Amniotic stem cell (primary cell): ENCODE results near the gene NIM1K.
"Not testable (repeated sequence)": the region's sequence is repeated elsewhere in the genome, so short reads cannot be mapped to it uniquely, and the experiment has no call there.

Source experiments
- DNase-seq: peaks from one replicate; lab custom pipeline; 2025; lab: John Stamatoyannopoulos, UW

The NIM1K gene

GRCh38 chr5:43190755-43191603 lies 1.0 kb upstream of the NIM1K start:
- DNase-seq, result no peak

DNA sequence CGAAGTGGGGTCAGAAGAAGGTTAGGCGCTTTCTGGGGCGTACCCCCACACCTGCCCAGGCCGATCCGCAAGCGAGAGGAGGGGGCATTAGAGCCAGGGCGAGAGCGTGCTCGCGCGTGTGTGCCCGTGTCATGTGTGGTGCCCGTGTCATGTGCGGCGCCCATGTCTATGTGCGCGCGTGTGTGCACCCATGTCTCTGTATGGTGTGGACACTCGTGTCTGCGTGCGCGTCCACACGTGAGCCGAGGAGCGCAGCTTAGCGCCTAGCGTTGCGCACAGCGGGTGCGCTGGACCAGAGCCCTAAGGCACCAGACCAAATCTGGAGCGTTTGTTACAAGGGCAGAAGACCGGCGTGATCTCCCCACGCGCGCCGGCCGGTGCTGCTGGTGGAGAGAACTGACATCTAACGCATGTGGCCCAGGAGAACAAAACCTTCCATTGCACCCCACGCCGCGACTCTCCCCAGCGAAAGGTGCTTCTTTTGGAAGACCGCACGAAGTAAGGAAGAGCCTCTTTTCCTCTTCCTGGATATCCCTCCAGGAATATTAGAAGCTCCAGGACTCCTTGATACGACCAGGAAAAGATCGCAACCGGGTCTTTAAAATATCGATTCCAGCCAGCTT lies 644 bp downstream of the NIM1K start:
- no peak for DNase-seq

DNA sequence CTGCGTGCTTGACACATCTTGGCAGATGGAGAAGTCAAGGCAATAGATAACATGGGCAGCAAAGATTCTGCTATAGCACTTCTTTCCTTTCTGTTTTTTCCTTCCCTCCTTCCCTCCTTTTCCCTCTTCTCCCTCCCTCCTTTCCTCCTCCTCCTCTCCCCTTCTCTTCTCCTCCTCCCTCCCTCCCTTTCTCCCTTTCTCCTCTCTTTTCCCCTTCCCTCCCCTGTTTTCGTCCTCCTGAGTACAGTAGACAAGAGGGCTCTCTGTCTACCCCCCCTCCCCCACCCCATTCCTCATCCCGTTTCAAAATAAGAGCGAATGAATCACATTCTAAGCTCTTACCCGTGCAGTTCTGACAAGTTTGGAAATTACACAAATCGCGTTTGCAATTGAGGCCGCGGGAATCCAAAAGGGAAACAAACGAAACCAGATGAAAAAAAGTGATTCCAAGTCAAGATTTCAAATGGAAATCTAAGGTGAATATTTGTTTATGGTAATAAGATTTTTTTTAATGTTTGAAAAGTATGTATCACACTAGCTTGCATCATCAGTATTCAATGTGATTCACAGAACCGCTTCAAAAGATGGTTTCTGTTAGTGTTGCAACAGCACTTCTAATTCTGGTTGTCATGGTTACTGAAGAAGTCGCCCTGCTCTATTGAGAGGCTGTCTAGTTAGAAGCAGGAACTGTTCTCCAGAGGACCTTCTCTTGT lies 1.3 kb downstream of the NIM1K start:
- peak; percentile 80 for DNase-seq

DNA sequence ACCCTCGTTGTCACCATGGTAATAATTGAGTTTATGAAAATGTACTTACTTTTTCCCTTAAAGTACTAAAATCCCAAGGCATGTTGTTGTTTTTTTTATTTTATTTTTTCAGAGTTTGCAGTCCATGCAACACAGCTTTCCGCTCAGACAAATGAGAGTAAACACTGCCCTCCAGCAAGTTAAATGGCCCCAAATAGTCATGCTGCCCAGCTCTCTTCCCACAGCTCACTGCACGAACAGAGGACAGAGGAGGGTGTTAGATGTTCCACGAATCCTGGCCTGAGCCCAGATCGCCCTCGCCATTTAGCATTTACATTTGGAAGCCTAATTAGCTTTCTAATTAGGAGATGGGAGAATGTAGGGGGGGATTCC lies 1.9 kb downstream of the NIM1K start:
- no peak for DNase-seq

DNA sequence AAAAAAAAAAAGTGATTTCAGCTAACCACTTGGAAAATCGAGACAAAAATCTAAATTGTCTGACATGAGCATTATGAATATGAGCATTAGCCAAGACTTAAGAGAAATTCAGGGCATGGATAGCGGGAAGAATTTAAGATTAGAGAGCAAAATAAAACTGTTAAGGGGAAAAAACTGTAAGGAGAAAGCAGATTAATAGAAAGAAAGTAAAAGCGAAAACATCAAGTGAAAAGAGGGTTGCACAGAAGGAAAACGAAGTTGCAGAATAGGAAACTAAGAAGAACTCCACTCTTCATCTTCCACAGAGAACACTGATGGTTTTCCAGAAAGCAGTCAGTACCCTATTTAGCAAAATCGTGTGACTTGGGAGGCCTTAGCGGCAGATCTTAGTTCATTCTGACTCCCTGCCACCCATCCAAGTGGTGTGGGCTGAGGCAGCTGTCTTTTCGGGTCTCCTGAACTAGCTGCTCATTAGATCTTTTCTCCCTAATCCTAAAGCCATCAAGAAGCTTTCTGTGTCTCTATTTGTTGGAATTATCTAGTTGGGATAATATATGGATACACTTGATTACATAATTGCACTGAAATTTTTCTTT lies 3.7 kb downstream of the NIM1K start:
- no peak for DNase-seq

DNA sequence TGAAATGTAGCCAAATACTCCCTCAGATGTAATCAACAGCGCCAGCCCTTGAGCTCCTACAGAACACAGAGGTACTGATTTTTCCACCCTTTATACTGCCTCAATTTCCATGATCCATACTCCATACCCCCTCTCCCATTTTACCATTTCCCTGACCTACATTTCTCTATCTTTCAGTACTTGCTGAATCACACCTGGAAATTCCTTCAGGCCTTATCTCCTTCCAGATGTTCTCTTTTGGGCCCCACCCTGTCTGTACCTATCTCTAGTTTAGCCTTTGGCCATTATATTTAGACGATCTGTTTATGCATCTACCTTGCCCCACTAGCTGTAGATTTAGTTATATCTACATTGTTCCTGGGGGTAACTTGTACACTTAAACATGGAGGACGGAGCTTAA lies 5.5 kb downstream of the NIM1K start:
- no peak for DNase-seq

DNA sequence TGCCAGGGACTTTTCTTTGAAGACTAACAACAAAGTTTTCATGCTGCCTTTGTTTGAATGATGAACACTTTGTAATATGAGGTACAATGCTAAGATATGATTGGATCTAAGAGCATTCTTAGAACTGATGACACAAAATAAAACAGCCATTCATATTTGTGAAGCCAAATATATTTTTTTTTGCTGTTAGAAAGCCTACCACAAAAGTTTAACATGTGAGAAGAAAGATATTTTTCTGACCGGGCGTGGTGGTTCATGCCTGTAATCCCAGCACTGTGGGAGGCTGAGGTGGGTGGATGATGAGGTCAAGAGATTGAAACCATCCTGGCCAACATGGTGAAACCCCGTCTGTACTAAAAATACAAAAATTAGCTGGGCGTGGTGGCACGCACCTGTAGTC lies 9.4 kb downstream of the NIM1K start:
- DNase-seq, result not testable (repeated sequence)

- no peak for DNase-seq
These were observed 10.4 kb downstream of the NIM1K start for GRCh38 chr5:43202380-43202779.

DNA sequence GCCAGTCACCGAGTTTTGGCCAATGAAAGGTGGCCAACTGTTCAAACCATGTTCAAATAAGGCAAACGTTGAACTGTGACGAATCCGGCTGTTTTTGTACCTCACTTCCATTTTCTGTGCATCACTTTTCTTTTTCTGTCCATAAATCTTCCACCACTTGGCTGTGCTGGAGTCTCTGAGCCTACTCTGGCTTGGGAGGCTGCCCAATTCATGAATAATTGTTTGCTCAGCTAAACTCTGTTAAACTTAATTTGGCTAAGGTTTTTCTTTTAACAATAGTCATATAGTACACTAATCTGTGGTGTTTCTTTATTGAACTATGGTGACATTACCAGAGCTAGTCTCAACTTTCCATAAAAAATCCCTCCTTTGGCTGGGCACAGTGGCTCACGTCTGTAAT lies 11.3 kb downstream of the NIM1K start:
- DNase-seq, result no peak

DNA sequence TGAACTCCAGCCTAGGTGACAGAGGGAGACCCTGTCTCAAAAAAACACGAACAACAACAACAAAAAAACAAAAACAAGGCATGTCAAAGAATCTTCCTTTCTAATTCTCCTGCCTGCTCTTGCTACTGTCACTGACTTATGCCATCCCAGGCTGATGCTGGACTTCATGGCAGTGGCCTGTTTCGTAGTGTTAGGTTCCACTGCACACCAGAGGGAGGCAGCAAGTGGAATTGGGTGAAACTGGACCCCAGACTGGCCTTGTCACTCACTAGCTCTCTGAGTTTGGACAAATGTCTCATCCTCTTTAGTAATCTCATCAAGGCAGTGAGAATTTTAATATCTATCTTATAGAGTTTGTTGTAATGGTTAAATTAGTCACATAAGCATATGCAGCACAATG lies 12.9 kb downstream of the NIM1K start:
- DNase-seq, result no peak

DNA sequence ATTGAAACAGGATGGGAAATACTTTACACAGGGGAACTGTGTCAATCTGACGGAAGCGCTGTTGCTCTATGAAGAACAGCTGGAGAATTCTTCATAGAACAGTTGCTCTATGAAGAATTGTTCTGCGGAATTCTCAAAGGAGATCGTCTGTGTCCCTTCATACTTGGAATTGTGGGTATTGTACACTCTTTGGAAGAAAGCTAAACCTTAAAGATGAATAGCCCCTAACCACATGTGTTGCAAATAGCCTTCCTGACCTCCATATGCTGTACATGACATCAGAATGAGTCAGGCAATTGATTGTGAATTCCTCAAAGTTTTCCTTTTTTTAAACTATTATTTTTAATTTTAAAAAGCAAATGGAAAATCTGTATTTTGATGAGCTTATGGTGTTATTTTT lies 15.6 kb downstream of the NIM1K start:
- no peak for DNase-seq

- no peak for DNase-seq
These were observed 16.6 kb downstream of the NIM1K start for GRCh38 chr5:43208658-43209057.

GRCh38 chr5:43209060-43209459 lies 17.0 kb downstream of the NIM1K start:
- no peak for DNase-seq

- no peak for DNase-seq
These were observed 17.8 kb downstream of the NIM1K start for GRCh38 chr5:43209833-43210232.

DNA sequence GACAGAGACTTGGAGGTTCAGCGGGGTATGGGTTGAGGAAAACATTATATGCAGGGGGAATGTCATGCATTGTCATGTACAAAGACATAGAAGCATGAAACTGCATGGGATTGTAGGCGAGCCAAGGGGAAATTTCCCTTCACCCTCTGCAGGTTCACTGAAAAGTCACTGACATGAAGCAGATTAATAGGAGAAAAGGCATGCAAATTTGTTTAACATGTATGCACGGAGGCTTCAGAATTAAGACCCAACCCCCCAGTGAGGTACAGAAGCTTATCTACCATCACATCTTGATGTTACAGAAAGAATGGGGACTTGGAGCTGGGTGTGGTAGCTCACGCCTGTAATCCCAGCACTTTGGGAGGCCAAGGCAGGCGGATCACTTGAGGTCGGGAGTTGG lies 18.5 kb downstream of the NIM1K start:
- no peak for DNase-seq

- DNase-seq, result no peak
These were observed 21.9 kb downstream of the NIM1K start for GRCh38 chr5:43213951-43214350.

GRCh38 chr5:43215073-43215631 lies 23.1 kb downstream of the NIM1K start:
- no peak for DNase-seq

- no peak for DNase-seq
These were observed 24.9 kb downstream of the NIM1K start for GRCh38 chr5:43216941-43217340.

DNA sequence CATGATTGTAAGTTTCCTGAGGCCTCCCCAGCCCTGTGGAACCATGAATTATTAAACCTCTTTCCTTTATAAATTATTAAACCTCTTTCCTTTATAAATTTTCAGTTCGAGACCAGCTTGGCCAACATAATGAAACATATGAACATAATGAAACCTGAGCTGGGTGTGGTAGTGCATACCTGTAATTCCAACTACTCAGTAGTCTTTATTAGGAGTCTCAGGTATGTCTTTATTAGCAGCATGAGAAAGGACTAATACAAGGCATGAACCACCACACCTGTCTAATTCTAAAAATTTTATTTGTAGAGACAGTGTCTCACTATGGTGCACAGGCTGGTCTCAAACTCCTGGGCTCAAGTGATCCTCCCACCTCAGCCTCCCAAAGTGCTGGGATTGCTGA lies 27.1 kb downstream of the NIM1K start:
- no peak for DNase-seq

- no peak for DNase-seq
These were observed 29.5 kb downstream of the NIM1K start for GRCh38 chr5:43221502-43221901.

DNA sequence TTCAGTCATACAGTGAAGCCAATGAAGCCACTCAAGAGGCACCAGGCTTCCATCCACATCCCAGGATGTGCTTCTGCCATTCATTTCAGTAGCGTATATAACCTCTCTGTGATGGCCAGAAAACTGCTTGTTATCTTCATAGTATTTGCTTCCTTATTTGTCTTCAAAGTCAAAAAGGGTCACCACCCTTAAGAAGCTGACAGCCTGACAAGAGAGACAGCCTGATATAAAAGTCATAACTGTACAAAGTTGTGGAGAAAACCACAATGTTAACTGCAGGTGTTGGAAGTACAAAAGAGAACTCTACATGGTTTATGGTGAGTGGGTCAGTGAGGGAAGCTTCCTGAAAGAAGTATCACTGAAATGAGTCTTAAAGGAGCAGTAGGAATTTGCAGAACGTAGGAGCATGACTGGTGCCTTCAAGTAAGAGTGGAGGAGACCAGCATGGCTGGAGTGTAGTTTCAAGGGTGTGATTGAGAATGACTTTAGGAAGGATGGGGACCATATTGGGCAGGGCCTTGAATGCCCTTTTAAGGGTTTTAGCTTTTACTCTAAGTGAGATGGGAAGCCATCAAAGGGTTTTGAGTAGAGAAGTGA lies 33.7 kb downstream of the NIM1K start:
- DNase-seq, result no peak

DNA sequence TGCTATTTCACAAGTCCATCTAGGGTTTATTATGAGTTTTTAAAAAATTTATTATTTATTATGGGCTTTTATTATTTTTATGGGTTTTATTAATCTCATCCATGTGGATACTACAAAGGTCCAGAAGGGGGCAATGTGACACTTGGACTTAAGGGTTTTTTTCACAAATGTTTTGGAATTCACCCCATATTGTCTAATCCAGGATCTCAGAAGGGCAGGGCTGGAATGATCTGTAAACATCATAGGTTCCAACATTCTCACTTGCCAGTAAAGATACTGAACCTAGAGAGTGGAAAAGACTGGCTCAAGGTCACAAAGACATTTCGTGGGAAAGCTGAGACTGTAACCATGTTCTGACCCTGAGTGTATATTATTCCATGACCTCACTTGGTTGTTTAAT lies 35.6 kb downstream of the NIM1K start:
- DNase-seq, result no peak
